ENCODE measurements around the gene BDKRB1.

Gene BDKRB1

DNA sequence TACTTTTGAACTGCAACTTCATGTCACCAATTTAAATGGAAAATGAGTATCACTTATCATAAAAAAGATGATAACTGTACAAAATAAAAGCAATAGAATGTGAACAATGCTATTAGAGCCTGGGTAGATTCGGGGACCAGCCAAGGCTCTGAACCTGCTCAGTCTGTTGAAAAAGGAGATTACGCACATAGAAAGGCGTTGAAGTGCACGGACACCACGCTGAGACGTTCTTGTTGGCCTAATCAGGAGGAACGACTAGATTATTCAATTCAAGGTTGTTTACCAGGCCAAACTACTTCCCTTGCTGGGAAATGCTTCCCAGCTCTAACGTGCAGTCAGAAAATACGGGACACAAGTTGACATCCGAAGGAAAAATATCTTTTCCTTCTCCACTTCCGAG lies 23.5 kb upstream of the BDKRB1 start:
- Histone ChIP-seq H3K79me2 (ENCODE audit: low read length) (no peaks in the 10 kb centered on the region), H3K9me3 (ENCODE audit: insufficient read depth, low read length) (no peaks in the 10 kb centered on the region), H3K4me2 (ENCODE audit: low read length) (no peak overlapping the region), H3K27me3 (ENCODE audit: low read depth, low read length) (peaks cover 6% of the 10 kb centered on the region; the same call in 1 of the 2 replicates), H3K9ac (ENCODE audit: low read length) (no peak overlapping the region), H3K4me1 (ENCODE audit: low read length) (no peaks in the 10 kb centered on the region), H3K4me3 (ENCODE audit: low read length) (no peak overlapping the region), H3K36me3 (replicated peaks; ENCODE audit: low read depth, low read length) (no peaks in the 10 kb centered on the region), H2AFZ (ENCODE audit: low read depth, low read length) (no peak overlapping the region), H3K27ac (ENCODE audit: low read length) (no peak overlapping the region), H4K20me1 (ENCODE audit: insufficient read depth, low read length) (no peaks in the 10 kb centered on the region)
- TF ChIP-seq EZH2phosphoT487 (IDR thresholded peaks at IDR 0.05; ENCODE audit: low read depth) (no peak), CTCF (IDR thresholded peaks at IDR 0.05; ENCODE audit: low read depth, low read length) (no peak)

GRCh38 chr14:96233661-96234060 lies 22.3 kb upstream of the BDKRB1 start:
- Histone ChIP-seq H3K4me2 (ENCODE audit: low read length) (no peak overlapping the region), H3K9me3 (ENCODE audit: insufficient read depth, low read length) (no peaks in the 10 kb centered on the region), H3K36me3 (replicated peaks; ENCODE audit: low read depth, low read length) (no peaks in the 10 kb centered on the region), H4K20me1 (ENCODE audit: insufficient read depth, low read length) (no peaks in the 10 kb centered on the region), H3K79me2 (ENCODE audit: low read length) (no peaks in the 10 kb centered on the region), H3K27me3 (ENCODE audit: low read depth, low read length) (peaks cover 18% of the 10 kb centered on the region; the same call in 1 of the 2 replicates), H3K4me1 (ENCODE audit: low read length) (no peaks in the 10 kb centered on the region), H3K27ac (ENCODE audit: low read length) (no peak overlapping the region), H3K9ac (ENCODE audit: low read length) (no peak overlapping the region), H3K4me3 (ENCODE audit: low read length) (no peak overlapping the region), H2AFZ (ENCODE audit: low read depth, low read length) (no peak overlapping the region)
- TF ChIP-seq EZH2phosphoT487 (IDR thresholded peaks at IDR 0.05; ENCODE audit: low read depth) (no peak), CTCF (IDR thresholded peaks at IDR 0.05; ENCODE audit: low read depth, low read length) (no peak)

GRCh38 chr14:96235426-96235825 lies 20.6 kb upstream of the BDKRB1 start:
- Histone ChIP-seq H2AFZ (ENCODE audit: low read depth, low read length) (no peak overlapping the region), H3K4me2 (ENCODE audit: low read length) (no peak overlapping the region), H3K27ac (ENCODE audit: low read length) (no peak overlapping the region), H3K79me2 (ENCODE audit: low read length) (no peaks in the 10 kb centered on the region), H3K9me3 (ENCODE audit: insufficient read depth, low read length) (no peaks in the 10 kb centered on the region), H4K20me1 (ENCODE audit: insufficient read depth, low read length) (no peaks in the 10 kb centered on the region), H3K4me1 (ENCODE audit: low read length) (no peaks in the 10 kb centered on the region), H3K36me3 (replicated peaks; ENCODE audit: low read depth, low read length) (no peaks in the 10 kb centered on the region), H3K4me3 (ENCODE audit: low read length) (no peak overlapping the region), H3K27me3 (ENCODE audit: low read depth, low read length) (peaks cover 28% of the 10 kb centered on the region; the same call in 1 of the 2 replicates), H3K9ac (ENCODE audit: low read length) (no peak overlapping the region)
- TF ChIP-seq CTCF (IDR thresholded peaks at IDR 0.05; ENCODE audit: low read depth, low read length) (no peak), EZH2phosphoT487 (IDR thresholded peaks at IDR 0.05; ENCODE audit: low read depth) (no peak)

GRCh38 chr14:96237641-96238040 lies 18.4 kb upstream of the BDKRB1 start:
- Histone ChIP-seq H4K20me1 (ENCODE audit: insufficient read depth, low read length) (no peaks in the 10 kb centered on the region), H3K9me3 (ENCODE audit: insufficient read depth, low read length) (no peaks in the 10 kb centered on the region), H3K36me3 (replicated peaks; ENCODE audit: low read depth, low read length) (no peaks in the 10 kb centered on the region), H3K4me3 (ENCODE audit: low read length) (no peak overlapping the region), H3K4me2 (ENCODE audit: low read length) (no peak overlapping the region), H3K27ac (ENCODE audit: low read length) (no peak overlapping the region), H3K4me1 (ENCODE audit: low read length) (no peaks in the 10 kb centered on the region), H2AFZ (ENCODE audit: low read depth, low read length) (no peak overlapping the region), H3K9ac (ENCODE audit: low read length) (no peak overlapping the region), H3K79me2 (ENCODE audit: low read length) (no peaks in the 10 kb centered on the region), H3K27me3 (ENCODE audit: low read depth, low read length) (peaks cover 28% of the 10 kb centered on the region; the same call in 1 of the 2 replicates)
- TF ChIP-seq EZH2phosphoT487 (IDR thresholded peaks at IDR 0.05; ENCODE audit: low read depth) (no peak), CTCF (IDR thresholded peaks at IDR 0.05; ENCODE audit: low read depth, low read length) (no peak)

Measured in OCI-LY3 (cell line).